ENCODE results near the gene PSMB7.

DNA sequence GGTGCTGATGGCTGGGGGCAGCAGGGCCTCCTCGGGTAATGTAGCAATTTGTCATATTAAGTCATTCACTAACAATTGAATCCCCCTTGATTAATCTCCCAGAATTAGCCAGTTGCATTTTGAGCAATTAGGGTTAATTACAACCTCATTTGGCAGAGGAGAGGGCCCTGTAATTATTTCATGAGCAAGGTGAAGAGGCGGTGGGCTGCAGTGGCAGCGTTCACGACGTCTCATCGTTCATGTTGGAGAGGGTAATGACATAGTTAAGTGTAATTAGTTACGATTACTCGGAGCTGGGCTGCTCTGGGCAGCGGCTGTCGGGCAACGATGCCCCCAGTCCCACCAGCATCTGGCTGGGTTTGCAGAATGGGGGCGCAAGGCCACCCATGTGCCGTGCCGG lies 111.5 kb downstream of the PSMB7 start:
- TF ChIP-seq, protein P1, sequence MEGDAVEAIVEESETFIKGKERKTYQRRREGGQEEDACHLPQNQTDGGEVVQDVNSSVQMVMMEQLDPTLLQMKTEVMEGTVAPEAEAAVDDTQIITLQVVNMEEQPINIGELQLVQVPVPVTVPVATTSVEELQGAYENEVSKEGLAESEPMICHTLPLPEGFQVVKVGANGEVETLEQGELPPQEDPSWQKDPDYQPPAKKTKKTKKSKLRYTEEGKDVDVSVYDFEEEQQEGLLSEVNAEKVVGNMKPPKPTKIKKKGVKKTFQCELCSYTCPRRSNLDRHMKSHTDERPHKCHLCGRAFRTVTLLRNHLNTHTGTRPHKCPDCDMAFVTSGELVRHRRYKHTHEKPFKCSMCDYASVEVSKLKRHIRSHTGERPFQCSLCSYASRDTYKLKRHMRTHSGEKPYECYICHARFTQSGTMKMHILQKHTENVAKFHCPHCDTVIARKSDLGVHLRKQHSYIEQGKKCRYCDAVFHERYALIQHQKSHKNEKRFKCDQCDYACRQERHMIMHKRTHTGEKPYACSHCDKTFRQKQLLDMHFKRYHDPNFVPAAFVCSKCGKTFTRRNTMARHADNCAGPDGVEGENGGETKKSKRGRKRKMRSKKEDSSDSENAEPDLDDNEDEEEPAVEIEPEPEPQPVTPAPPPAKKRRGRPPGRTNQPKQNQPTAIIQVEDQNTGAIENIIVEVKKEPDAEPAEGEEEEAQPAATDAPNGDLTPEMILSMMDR (conservative IDR thresholded peaks at IDR 0.05; ENCODE audit: low read length), result no peak
- no peak for TF ChIP-seq EZH2phosphoT487 (IDR thresholded peaks at IDR 0.05; ENCODE audit: borderline replicate concordance, low read depth, low read length)
